HFFc6 (cell line): ENCODE data around the gene FARS2. TPM values are rescaled to one million over a fixed set of nuclear protein-coding genes. Genes with fewer than 3 reads are reported as not detected.

Source experiments
- DNase-seq: peaks from one replicate; pipeline ENCODE4 v3.0.0-alpha.2; 2018
- H3K27ac Mint-ChIP-seq: 2 replicates; pipeline ENCODE4 v1.8.0; 2020; ENCODE audit warnings: mild to moderate bottlenecking, mixed read lengths
- H3K27me3 Mint-ChIP-seq: 2 replicates; pipeline ENCODE4 v1.8.0; 2021; ENCODE audit warnings: mild to moderate bottlenecking, moderate library complexity, mixed read lengths; ENCODE audit not compliant: insufficient read depth
- H3K36me3 Mint-ChIP-seq: 2 replicates; pipeline ENCODE4 v1.8.0; 2021; ENCODE audit warnings: low read depth, mixed read lengths
- H3K4me1 Mint-ChIP-seq: 2 replicates; pipeline ENCODE4 v1.8.0; 2020; ENCODE audit warnings: low read depth, mixed read lengths
- H3K4me3 Mint-ChIP-seq: 2 replicates; pipeline ENCODE4 v1.8.0; 2020; ENCODE audit warnings: mild to moderate bottlenecking, moderate library complexity, mixed read lengths
- H3K9me3 Mint-ChIP-seq: 2 replicates; pipeline ENCODE4 v1.8.0; 2020; ENCODE audit warnings: mild to moderate bottlenecking, mixed read lengths
- CTCF ChIP-seq: fragments of 200-600 bp; sonication (generic); IDR thresholded peaks from 2 replicates; pipeline ENCODE4 v1.5.0; 2021; ENCODE audit warnings: antibody characterized with exemption, mild to moderate bottlenecking
- total RNA-seq, 6 experiments: library from RNA; stranded (reverse); fragmentation: NEBNext Ultra II Directional; extraction: Animal tissue kit (Norgen Biotek cat#: 25700); gene quantifications; 2 replicates in 1 of 6; 3 replicates in 5 of 6; pipeline ENCODE4 v1.2.3, GENCODE V29; 2021

The FARS2 gene
- total RNA-seq, 6 experiments from 2014 or later: 11.5 to 16.4 (median 13.1) TPM

GRCh38 chr6:5667737-5668136, 406.4 kb downstream of the FARS2 start:
- H3K27ac Mint-ChIP-seq: no peak overlapping the region
- TF ChIP-seq CTCF: no peak
- H3K36me3 Mint-ChIP-seq: no peaks in the 10 kb centered on the region; the same call in 1 of the 2 replicates
- H3K4me1 Mint-ChIP-seq: peaks cover 36% of the 10 kb centered on the region
- DNase-seq: no peak
- H3K4me3 Mint-ChIP-seq: no peak overlapping the region
- peaks cover 4% of the 10 kb centered on the region for H3K27me3 Mint-ChIP-seq
- no peaks in the 10 kb centered on the region for H3K9me3 Mint-ChIP-seq

DNA sequence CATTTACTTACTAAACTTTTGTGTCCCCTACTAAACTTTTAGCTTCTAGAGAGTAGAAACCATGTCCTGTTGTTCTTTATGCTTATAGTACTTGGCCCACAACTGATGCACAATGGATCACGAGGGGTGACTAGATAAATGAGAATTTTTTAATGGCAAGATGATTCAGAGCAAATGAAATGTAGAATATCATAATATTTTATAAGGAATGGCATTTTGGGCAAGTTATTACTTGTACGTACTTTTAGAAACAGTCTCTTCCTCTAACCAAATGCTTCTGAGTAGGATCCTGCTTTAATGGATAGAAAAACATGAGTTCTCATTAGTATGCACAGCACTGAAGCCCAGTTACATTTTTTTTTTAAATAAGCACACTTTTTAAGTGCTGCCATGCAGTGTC, 409.1 kb downstream of the FARS2 start:
- Mint-ChIP-seq H3K27ac (peak overlapping the region; percentile 95), H3K36me3 (no peaks in the 10 kb centered on the region; the same call in 1 of the 2 replicates), H3K4me1 (peaks cover 48% of the 10 kb centered on the region), H3K27me3 (peaks cover 5% of the 10 kb centered on the region), H3K9me3 (no peaks in the 10 kb centered on the region), H3K4me3 (no peak overlapping the region)
- DNase-seq: no peak
- no peak for TF ChIP-seq CTCF

- H3K27ac Mint-ChIP-seq: peak overlapping the region; percentile 95
- no peak for DNase-seq
- H3K4me1 Mint-ChIP-seq: peaks cover 48% of the 10 kb centered on the region
Observed at GRCh38 chr6:5670811-5671561, 409.7 kb downstream of the FARS2 start.

GRCh38 chr6:5671601-5672559, 410.6 kb downstream of the FARS2 start:
- Mint-ChIP-seq H3K9me3 (no peaks in the 10 kb centered on the region), H3K27ac (peak overlapping the region; percentile 95), H3K27me3 (peaks cover 5% of the 10 kb centered on the region), H3K4me1 (peaks cover 51% of the 10 kb centered on the region), H3K4me3 (peak overlapping the region; percentile 69), H3K36me3 (no peaks in the 10 kb centered on the region)
- no peak; the same call in 1 of the 2 replicates for TF ChIP-seq CTCF
- no peak for DNase-seq

More at GRCh38 chr6:5670811-5671561, 409.7 kb downstream of the FARS2 start:
- H3K27me3 Mint-ChIP-seq: peaks cover 5% of the 10 kb centered on the region
- TF ChIP-seq CTCF: no peak
- H3K4me3 Mint-ChIP-seq: 0 out of 2 replicates have a peak overlapping the region, but pooled peaks have one; percentile 4
- no peaks in the 10 kb centered on the region; the same call in 1 of the 2 replicates for H3K36me3 Mint-ChIP-seq
- H3K9me3 Mint-ChIP-seq: no peaks in the 10 kb centered on the region

DNA sequence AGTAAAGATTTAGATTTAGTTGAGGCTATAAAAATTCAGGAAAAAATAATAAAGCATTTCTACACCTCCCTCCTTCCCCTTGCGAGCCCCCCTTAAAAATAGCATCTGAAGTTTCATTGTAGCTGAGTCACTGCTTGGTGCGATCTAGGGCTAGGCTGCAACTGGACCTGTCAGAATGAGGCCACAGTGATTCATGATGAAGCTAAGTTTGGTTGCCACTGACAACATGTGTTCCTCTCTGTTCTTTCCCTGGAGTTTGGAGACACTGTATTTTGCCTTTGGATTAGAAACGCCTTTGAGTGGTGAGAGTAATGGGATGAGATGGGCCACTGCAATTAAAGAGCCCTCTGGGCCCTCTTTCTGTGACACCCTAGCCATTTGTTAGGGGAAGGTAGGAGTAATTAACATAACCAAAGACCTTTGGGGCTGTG, 411.3 kb downstream of the FARS2 start:
- H3K36me3 Mint-ChIP-seq: no peaks in the 10 kb centered on the region
- peak overlapping the region; percentile 95 for H3K27ac Mint-ChIP-seq
- H3K4me3 Mint-ChIP-seq: peak overlapping the region; percentile 69
- TF ChIP-seq CTCF: no peak
- peak; percentile 89 for DNase-seq
- H3K27me3 Mint-ChIP-seq: peaks cover 5% of the 10 kb centered on the region
- H3K9me3 Mint-ChIP-seq: no peaks in the 10 kb centered on the region
- peaks cover 59% of the 10 kb centered on the region for H3K4me1 Mint-ChIP-seq
